Measurements from ENCODE around the gene PNKP. TPM values are rescaled to one million over a fixed set of nuclear protein-coding genes. Genes with fewer than 3 reads are reported as not detected.

The PNKP gene
- total and polyA plus RNA-seq, 10 donors, result 36.6 to 203 (median 108) TPM

GRCh38 chr19:49818649-49819370, 48.6 kb downstream of the PNKP start:
- peak; percentile 86 for DNase-seq
- H3K9me3 ChIP-seq, result no peaks in the 10 kb centered on the region
- H3K4me1 ChIP-seq, result peaks cover 12 to 60% (median 33%) of the 10 kb centered on the region in 6 donors
- peaks cover 0 to 31% (median 15%) of the 10 kb centered on the region in 6 donors for H3K36me3 ChIP-seq
- intact Hi-C loops (cut with DNase I; ENCODE audit: low total_unique reads), result no loop called here
- TF ChIP-seq POLR2AphosphoS5 (IDR thresholded peaks at IDR 0.05) (no peak), CTCF (IDR thresholded peaks at IDR 0.05 in 8 of 11, conservative IDR thresholded peaks at IDR 0.05 in 3 of 11) (no peak), POLR2A (IDR thresholded peaks at IDR 0.05) (no peak)
- H3K27ac ChIP-seq, result peak overlapping the region; percentile 82 to 99 (median 98)
- 26 to 38% (median 34%) methylated on average over 12 to 16 of the region's 16 CpGs for WGBS, 5 donors
- H3K4me3 ChIP-seq, result peak overlapping the region; percentile 73 to 99 (median 94)
- H3K27me3 ChIP-seq (replicated peaks in 1 of 7), result no peaks in the 10 kb centered on the region

GRCh38 chr19:49817964-49818648, 49.3 kb downstream of the PNKP start, which contains the start of gene MED25:
Gene MED25 (plus strand): TSS chr19:49818289. CDS start chr19:49818342, 53 bp downstream.
- Histone ChIP-seq H3K36me3 (peaks cover 0 to 24% (median 8%) of the 10 kb centered on the region in 6 donors), H3K27ac (peak within 1 kb of the TSS; percentile 82 to 99 (median 98)), H3K4me3 (peak within 1 kb of the TSS; percentile 73 to 99 (median 94)), H3K27me3 (replicated peaks in 1 of 7) (no peaks in the 10 kb centered on the region), H3K9me3 (no peaks in the 10 kb centered on the region), H3K4me1 (peaks cover 14 to 57% (median 37%) of the 10 kb centered on the region in 6 donors)
- intact Hi-C loops (cut with DNase I; ENCODE audit: low total_unique reads), result no loop called here
- TF ChIP-seq POLR2A (IDR thresholded peaks at IDR 0.05), result peak in 2 of 3 donors; percentile 8 to 75
- TF ChIP-seq POLR2AphosphoS5 (IDR thresholded peaks at IDR 0.05), result peak; percentile 93 to 95 (median 94)
- peak; percentile 29 to 77 (median 64) for TF ChIP-seq CTCF (IDR thresholded peaks at IDR 0.05 in 8 of 11, conservative IDR thresholded peaks at IDR 0.05 in 3 of 11)
- DNase-seq, result peak; percentile 96
- 0 to 1% (median 0%) methylated on average over 24 to 57 of the region's 57 CpGs for WGBS, 5 donors

- intact Hi-C loops (cut with DNase I; ENCODE audit: low total_unique reads), result no loop called here
- Histone ChIP-seq H3K27ac (peak overlapping the region in 7 of 8 donors; percentile 96 to 99 (median 98)), H3K36me3 (peaks cover 0 to 17% (median 5%) of the 10 kb centered on the region in 6 donors), H3K4me3 (peak overlapping the region in 1 of 8 donors; percentile 94), H3K9me3 (no peaks in the 10 kb centered on the region), H3K4me1 (peaks cover 14 to 65% (median 47%) of the 10 kb centered on the region in 6 donors), H3K27me3 (replicated peaks in 1 of 7) (no peaks in the 10 kb centered on the region)
- DNase-seq, result no peak
- 88 to 95% (median 90%) methylated on average over 14 of the region's 14 CpGs for WGBS, 5 donors
- TF ChIP-seq CTCF (IDR thresholded peaks at IDR 0.05 in 8 of 11, conservative IDR thresholded peaks at IDR 0.05 in 3 of 11) (no peak), POLR2A (IDR thresholded peaks at IDR 0.05) (no peak), POLR2AphosphoS5 (IDR thresholded peaks at IDR 0.05) (no peak)
Observed at GRCh38 chr19:49816590-49816989, 50.8 kb downstream of the PNKP start.

- no peaks in the 10 kb centered on the region for H3K27me3 ChIP-seq (replicated peaks in 1 of 7)
- intact Hi-C loops (cut with DNase I; ENCODE audit: low total_unique reads), result no loop called here
- no peaks in the 10 kb centered on the region for H3K36me3 ChIP-seq
- peak overlapping the region in 6 of 8 donors; percentile 53 to 75 (median 66) for H3K4me3 ChIP-seq
- peaks cover 17 to 65% (median 46%) of the 10 kb centered on the region in 6 donors for H3K4me1 ChIP-seq
- no peaks in the 10 kb centered on the region for H3K9me3 ChIP-seq
- peak overlapping the region in 7 of 8 donors; percentile 85 to 92 (median 89) for H3K27ac ChIP-seq
- no peak for DNase-seq
- 77 to 88% (median 81%) methylated on average over 1 of the region's 1 CpG for WGBS, 5 donors
- TF ChIP-seq CTCF (IDR thresholded peaks at IDR 0.05 in 8 of 11, conservative IDR thresholded peaks at IDR 0.05 in 3 of 11) (no peak), POLR2A (IDR thresholded peaks at IDR 0.05) (no peak), POLR2AphosphoS5 (IDR thresholded peaks at IDR 0.05) (no peak)
Observed at GRCh38 chr19:49814010-49814409, 53.4 kb downstream of the PNKP start.
